COR-L47 (cell line): ENCODE results near the gene RRAS2.

Experiments used
- DNase-seq: peaks from one replicate; lab custom pipeline; 2025; lab: John Stamatoyannopoulos, UW

RRAS2 gene

DNA sequence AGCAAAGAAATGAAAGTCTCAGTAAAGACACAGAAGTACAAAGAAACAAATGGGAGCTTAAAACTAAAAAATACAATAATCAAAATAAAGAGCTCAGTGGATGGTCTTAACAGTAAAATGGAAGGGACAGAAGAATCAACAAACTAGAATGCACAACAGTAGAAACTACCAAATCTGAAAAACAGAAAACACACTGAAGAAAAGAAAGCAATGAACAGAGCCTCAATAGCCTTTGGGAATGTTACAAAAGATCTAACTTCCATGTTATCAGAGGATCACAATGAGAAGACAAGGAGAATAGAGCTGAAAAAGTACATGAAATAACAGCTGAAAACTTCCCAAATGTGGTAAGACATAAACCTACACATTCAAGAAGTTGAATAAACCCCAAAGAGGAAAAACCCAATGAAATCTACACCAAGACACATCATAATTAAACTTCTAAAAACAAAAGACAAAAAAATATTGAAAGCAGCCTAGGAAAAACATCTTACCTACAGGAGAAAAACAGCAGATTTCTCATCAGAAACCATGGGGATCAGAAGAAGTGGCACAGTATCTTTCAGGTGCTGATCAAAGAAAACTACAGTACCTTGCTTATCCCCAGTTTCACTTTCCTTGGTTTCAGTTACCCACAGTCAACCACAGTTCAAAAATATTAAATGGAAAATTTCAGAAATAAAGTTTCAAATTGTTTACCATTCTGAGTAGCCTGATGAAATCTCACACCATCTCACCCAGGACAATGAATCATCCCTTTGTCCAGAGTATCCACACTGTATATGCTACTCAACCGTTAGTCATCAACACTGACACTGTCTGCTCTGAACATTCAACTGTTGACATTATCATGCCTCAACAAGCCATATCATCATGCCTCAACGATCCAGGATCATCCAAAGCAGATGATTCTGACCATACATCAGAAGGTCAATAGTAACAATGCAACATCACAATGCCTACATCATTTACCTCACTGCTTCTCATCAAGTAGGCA lies 22.2 kb downstream of the RRAS2 start:
- DNase-seq = no peak

DNA sequence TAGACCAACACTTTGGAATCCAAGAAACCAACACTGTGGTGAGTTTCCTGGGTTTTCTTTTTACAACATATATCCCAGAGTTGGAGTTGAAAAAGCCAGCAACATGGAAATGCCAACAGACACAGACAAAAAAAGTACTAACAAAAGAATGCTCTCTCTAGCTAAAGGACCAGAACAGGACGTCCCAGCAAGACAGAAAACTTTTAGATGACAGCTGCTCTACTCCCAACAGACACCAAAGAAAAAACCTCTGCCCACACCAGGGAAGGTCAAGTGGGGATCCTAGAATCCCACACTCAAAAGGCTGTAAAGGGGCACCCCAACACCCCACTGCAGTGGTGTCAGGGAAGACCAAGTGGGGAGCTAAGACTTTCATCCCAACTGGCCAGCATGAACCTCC lies 23.3 kb downstream of the RRAS2 start:
- no peak for DNase-seq

- DNase-seq = no peak
Measured at GRCh38 chr11:14334893-14335292, 24.1 kb downstream of the RRAS2 start.

GRCh38 chr11:14334192-14334591 lies 24.8 kb downstream of the RRAS2 start:
- DNase-seq = no peak

DNA sequence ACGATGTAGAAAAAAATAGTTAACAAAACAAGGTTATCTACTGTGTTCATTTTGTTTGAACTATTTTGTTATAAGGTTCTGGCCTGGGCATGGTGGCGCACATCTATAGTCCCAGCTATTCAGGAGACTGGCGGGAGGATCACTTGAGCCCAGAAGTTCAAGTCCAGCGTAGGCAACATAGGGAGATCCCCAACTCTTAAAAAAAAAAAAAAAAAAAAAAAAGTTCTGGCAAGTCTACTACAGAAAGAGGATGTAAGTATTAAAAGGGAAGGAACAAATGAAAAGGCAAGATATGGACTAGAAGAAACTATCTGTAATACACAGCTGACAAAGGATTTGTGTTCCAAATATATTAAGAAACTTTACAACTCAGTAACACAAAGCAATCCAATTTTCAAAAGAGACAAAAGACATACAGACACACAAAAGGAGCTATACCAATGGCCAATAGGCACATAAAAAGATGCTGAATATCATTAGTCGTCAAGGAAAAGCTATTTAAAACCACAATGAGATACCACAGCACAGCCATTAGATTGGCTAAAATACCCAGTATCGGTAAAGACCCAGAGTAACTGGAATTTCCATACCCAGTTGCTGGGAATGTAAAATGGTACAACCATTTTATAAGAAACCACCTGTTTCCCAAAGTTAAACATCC lies 27.4 kb downstream of the RRAS2 start:
- no peak for DNase-seq

- no peak for DNase-seq
Measured at GRCh38 chr11:14330881-14331280, 28.1 kb downstream of the RRAS2 start.

GRCh38 chr11:14329702-14330101 lies 29.3 kb downstream of the RRAS2 start:
- DNase-seq = no peak

GRCh38 chr11:14327116-14327515 lies 31.9 kb downstream of the RRAS2 start:
- DNase-seq = no peak

DNA sequence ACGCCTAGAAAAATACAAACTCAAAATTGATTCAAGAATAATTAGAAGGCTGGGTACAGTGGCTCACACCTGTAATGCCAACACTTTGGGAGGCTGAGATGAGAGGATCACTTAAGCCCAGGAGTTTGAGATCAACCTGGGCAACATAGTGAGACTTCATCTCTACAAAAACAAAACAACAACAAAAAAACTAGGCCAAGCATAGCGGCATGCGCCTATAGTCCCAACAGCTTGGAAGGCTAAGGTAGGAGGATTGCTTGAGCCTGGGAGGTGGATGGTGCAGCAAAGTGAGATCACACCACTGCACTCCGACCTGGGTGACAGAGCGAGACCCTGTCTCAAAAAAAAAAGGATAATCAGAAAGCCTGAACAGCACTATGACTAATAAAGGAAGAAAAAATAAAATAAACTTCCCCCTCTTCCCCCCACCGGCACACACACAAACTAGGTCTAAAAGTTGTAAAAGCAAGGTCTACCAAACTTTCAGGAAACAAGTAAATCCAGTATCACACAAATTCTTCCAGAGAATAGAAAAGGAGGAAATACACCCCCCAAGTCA lies 35.8 kb downstream of the RRAS2 start:
- no peak for DNase-seq

DNA sequence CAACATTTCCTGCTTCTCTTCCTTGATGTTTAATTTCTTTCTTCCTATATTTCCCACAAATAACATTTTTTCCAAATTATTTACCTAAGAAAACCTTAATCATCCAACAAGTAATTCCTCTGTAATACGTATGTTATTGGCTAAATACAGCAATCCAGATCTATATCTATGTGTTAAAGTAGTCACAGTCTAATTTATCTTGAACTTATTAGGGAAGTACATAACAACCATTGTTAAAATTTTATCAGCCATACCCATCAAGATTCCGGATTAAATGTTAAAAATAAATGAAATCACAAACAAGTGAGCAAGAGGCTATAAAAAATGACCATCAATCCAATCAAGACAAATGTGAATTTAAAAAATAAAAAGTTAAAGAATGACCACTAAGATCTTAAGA lies 36.5 kb downstream of the RRAS2 start:
- DNase-seq = no peak

DNA sequence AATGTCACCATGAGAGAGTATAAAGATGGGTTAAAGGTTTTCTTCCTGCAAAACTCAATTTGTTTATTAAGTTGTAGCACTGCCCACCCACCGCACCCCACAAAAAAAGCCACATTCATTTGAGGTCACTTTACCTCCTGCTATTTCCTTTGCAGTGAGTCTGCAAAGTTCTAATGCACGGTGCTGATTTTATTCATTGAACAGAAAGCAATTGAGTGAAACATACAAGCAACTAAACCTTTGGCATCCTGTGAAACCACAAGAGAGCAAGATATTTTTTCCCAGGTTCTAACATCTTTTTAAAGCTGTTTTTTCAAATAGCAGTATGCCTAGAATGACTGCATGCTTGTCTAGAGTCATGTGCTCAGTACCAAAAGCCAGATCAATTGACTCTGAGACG lies 39.0 kb downstream of the RRAS2 start:
- DNase-seq = no peak

- no peak for DNase-seq
Measured at GRCh38 chr11:14318581-14318981, 40.4 kb downstream of the RRAS2 start.

DNA sequence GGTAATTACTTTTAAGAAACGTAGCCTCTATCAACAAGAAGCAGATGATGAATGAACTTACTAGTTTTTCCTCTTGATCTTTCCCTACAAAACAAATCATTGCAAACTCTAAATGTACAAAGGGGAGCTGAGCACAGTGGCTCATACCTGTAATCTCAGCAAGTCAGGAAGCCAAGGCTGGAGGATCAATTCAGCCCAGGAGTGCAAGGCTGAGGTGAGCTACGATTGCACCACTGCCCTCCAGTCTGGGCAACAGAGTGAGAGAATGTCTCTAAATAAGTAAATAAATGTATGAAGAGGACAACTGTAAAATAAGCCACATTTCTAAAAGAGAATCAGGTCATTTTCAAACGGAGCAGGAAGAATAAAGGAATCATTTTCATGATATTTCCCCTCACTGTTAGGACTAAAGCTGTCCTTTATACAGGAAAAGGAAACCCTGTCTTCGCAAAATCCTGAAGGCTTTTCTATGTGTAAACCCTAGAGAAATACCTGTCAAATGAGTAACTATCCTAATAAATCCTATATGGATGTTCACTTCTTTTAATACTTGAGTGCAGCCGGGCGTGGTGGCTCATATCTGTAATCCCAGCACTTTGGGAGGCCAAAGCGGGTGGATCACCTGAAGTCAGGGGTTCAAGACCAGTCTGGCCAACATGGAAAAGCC lies 41.2 kb downstream of the RRAS2 start:
- DNase-seq = no peak

DNA sequence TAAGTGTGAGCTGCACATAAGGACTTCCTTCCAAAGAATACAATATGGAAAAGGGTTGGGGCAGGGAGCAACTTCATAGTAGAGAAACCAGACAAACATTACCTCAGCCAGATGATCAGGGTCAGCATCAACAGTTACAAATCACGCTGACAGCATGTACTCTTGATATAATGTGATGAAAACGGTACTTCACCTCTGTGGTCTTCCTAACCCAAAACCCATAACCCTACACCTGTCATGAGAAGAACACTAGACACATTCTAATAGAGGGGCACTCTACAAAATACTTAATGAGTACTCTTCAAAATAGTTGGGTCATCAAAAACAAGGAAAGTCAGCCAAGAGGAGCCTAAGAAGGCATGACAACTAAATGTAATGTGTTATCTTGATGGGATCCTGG lies 43.9 kb downstream of the RRAS2 start:
- no peak for DNase-seq

- no peak for DNase-seq
Measured at GRCh38 chr11:14314127-14314526, 44.9 kb downstream of the RRAS2 start.

- DNase-seq = no peak
Measured at GRCh38 chr11:14312736-14313438, 46.1 kb downstream of the RRAS2 start.

DNA sequence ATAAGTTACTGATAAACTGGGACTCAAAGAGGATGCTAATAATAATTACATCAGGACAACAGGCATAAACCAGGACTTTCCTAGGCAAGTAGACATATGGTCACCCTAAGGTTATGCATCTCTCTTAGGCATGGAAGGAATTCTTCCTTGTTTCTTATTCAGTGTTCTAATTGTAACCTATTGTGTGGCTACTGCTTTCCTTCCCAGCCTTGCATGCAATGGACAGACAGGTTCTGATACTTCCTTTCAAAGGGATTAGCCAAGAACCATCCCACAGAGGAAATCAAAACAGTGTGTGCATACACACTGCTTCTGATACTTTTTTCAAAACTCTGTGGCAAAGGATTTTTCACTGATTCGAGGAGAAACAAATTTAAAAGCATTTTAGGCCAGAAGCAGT lies 48.3 kb downstream of the RRAS2 start:
- DNase-seq = no peak

DNA sequence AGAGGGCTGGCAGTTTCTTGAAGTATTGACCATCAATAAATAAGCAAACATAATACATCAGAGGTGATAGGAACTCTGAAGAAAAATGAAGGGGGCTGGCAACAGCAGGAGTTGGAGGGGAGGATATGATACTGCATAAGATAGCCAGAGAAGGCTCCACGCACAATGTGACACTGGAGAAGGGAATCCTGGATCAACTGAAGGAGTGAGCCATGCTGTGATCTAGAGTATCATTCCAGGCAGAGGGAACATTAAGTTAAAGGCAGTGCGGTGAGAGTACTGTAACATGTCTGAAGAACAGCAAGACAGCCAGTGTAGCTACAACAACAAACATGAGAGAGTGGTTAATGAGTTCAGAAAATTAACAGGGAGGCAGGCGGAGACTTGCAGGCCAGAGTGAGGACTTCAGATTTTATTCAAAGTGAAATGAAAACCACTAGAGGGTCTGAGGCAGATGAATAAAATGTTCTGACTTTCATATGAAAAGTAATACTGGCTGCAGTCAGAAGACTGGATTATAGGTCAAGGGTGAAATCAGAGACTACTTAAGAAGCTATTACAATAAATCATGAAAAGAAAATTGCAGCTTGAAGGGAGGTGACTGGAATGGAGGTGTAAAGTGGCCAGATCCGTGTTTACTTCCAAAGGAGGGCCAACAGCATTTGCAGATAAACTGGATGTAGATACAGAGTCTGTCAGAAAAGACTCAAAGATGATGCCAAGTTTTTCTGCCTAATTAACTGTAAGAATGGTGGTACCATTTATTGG lies 49.4 kb downstream of the RRAS2 start:
- no peak for DNase-seq

- no peak for DNase-seq
Measured at GRCh38 chr11:14308897-14309387, 50.0 kb downstream of the RRAS2 start.

GRCh38 chr11:14308114-14308896 lies 50.7 kb downstream of the RRAS2 start:
- DNase-seq = no peak
